ENCODE results near the gene PLEKHG5.

Gene PLEKHG5

GRCh38 chr1:6471970-6472368 is 19.5 kb downstream of the PLEKHG5 start:
- H3K4me3 ChIP-seq (ENCODE audit: low read depth, low read length): no peak overlapping the region
- no peak for DNase-seq (ENCODE audit: low read depth, low spot score)
- POLR2A ChIA-PET: no interaction called here
- no peak for TF ChIP-seq CTCF (IDR thresholded peaks at IDR 0.05; ENCODE audit: insufficient read depth, low read length, missing control alignments)
- CTCF ChIA-PET: interaction anchor here (1.1 to 17.8 kb wide), 4 partner anchors 9 to 225 kb away, joined by 4 to 236 read pairs (median 12); partner anchors contain the start of gene PLEKHG5

- DNase-seq (ENCODE audit: low read depth, low spot score): no peak
- H3K4me3 ChIP-seq (ENCODE audit: low read depth, low read length): no peak overlapping the region
- CTCF ChIA-PET: interaction anchor here (2.1 to 17.8 kb wide), 3 partner anchors 8 to 224 kb away, joined by 8 to 236 read pairs (median 16); partner anchors contain the start of gene PLEKHG5
- no peak for TF ChIP-seq CTCF (IDR thresholded peaks at IDR 0.05; ENCODE audit: insufficient read depth, low read length, missing control alignments)
- POLR2A ChIA-PET: no interaction called here
These were observed 20.1 kb downstream of the PLEKHG5 start for GRCh38 chr1:6471086-6471969.

- ChIA-PET CTCF (interaction anchor here (17.8 kb wide), 1 partner anchor 18 kb away, joined by 236 read pairs; the partner anchor contains the start of gene PLEKHG5), POLR2A (no interaction called here)
- DNase-seq (ENCODE audit: low read depth, low spot score): no peak
- no peak overlapping the region for H3K4me3 ChIP-seq (ENCODE audit: low read depth, low read length)
- TF ChIP-seq CTCF (IDR thresholded peaks at IDR 0.05; ENCODE audit: insufficient read depth, low read length, missing control alignments): no peak
These were observed 21.1 kb downstream of the PLEKHG5 start for GRCh38 chr1:6470132-6471085.

GRCh38 chr1:6468729-6469461 is 22.6 kb downstream of the PLEKHG5 start:
- DNase-seq (ENCODE audit: low read depth, low spot score): no peak
- H3K4me3 ChIP-seq (ENCODE audit: low read depth, low read length): no peak overlapping the region
- POLR2A ChIA-PET: no interaction called here
- no peak for TF ChIP-seq CTCF (IDR thresholded peaks at IDR 0.05; ENCODE audit: insufficient read depth, low read length, missing control alignments)
- CTCF ChIA-PET: interaction anchor here (0.9 to 17.8 kb wide), 5 partner anchors 8 to 223 kb away, joined by 3 to 236 read pairs (median 7); partner anchors contain the start of genes NOL9, PLEKHG5 and TAS1R1

GRCh38 chr1:6467744-6468688 is 23.5 kb downstream of the PLEKHG5 start:
- POLR2A ChIA-PET: interaction anchor here (0.5 kb wide), 1 partner anchor 9 kb away, joined by 3 read pairs; no protein-coding TSS in a partner anchor
- H3K4me3 ChIP-seq (ENCODE audit: low read depth, low read length): no peak overlapping the region
- no peak for DNase-seq (ENCODE audit: low read depth, low spot score)
- CTCF ChIA-PET: interaction anchor here (0.7 to 17.8 kb wide), 7 partner anchors 9 to 222 kb away, joined by 3 to 236 read pairs (median 5); partner anchors contain the start of genes NOL9, PLEKHG5 and TAS1R1
- no peak for TF ChIP-seq CTCF (IDR thresholded peaks at IDR 0.05; ENCODE audit: insufficient read depth, low read length, missing control alignments)
